ENCODE results near the gene CCDC43. TPM values are rescaled to one million over a fixed set of nuclear protein-coding genes. Genes with fewer than 3 reads are reported as not detected.
"Not testable (repeated sequence)": the region's sequence is repeated elsewhere in the genome, so short reads cannot be mapped to it uniquely, and the experiment has no call there.

CCDC43 gene
- total RNA-seq, 4 donors from 2014 or later: 9.1 to 18.4 (median 14.4) TPM

DNA sequence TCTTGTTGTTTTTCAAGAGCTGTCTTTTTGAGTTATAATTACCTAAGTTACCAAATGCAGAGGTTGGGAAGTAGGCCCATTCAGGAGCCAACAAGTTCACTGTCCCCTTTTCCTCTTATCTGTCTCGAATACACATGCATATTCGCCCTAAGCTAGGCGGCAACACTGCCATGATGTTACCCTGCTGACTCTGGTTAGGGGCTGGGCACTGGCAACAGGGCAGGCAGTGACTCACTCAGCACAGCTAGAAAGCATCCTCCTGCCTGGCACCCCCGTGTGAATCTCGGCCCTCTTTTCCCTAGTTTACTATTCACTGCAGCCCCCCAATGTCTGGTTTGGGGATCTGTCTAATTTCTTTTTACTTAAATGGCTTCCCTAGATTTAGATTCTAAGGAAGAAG, 32.7 kb upstream of the CCDC43 start:
- no peak overlapping the region for H3K4me3 ChIP-seq
- no peaks in the 10 kb centered on the region for H3K4me1 ChIP-seq
- no peak for DNase-seq
- no peaks in the 10 kb centered on the region for H3K27me3 ChIP-seq
- no peak for TF ChIP-seq POLR2A (IDR thresholded peaks at IDR 0.05)
- TF ChIP-seq, protein P1, sequence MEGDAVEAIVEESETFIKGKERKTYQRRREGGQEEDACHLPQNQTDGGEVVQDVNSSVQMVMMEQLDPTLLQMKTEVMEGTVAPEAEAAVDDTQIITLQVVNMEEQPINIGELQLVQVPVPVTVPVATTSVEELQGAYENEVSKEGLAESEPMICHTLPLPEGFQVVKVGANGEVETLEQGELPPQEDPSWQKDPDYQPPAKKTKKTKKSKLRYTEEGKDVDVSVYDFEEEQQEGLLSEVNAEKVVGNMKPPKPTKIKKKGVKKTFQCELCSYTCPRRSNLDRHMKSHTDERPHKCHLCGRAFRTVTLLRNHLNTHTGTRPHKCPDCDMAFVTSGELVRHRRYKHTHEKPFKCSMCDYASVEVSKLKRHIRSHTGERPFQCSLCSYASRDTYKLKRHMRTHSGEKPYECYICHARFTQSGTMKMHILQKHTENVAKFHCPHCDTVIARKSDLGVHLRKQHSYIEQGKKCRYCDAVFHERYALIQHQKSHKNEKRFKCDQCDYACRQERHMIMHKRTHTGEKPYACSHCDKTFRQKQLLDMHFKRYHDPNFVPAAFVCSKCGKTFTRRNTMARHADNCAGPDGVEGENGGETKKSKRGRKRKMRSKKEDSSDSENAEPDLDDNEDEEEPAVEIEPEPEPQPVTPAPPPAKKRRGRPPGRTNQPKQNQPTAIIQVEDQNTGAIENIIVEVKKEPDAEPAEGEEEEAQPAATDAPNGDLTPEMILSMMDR (IDR thresholded peaks at IDR 0.05): no peak
- H3K9me3 ChIP-seq: no peaks in the 10 kb centered on the region
- H3K36me3 ChIP-seq: no peaks in the 10 kb centered on the region
- H3K27ac ChIP-seq: no peak overlapping the region

DNA sequence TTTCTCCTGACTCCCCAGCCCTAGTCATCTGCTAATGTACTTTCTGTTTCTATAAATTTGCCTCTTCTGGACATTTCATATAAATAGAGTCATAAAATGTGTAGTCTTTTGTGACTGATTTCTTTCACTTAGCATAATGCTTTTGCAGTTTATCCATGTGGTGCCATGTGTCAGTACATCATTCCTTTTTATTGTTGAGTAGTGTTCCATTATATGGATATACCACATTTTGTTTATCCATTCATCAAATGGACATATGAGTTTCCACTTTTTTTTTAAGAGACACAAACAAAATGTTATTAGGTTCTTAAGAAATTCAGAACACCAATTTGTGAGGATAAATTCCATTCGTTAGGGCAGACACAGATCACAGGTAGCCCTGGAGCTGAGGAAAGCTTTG, 29.9 kb upstream of the CCDC43 start:
- Histone ChIP-seq H3K9me3 (no peaks in the 10 kb centered on the region), H3K4me3 (no peak overlapping the region), H3K4me1 (no peaks in the 10 kb centered on the region), H3K27me3 (no peaks in the 10 kb centered on the region), H3K36me3 (no peaks in the 10 kb centered on the region), H3K27ac (no peak overlapping the region)
- no peak for DNase-seq
- TF ChIP-seq, protein P1 (IDR thresholded peaks at IDR 0.05): no peak
- TF ChIP-seq POLR2A (IDR thresholded peaks at IDR 0.05): no peak

DNA sequence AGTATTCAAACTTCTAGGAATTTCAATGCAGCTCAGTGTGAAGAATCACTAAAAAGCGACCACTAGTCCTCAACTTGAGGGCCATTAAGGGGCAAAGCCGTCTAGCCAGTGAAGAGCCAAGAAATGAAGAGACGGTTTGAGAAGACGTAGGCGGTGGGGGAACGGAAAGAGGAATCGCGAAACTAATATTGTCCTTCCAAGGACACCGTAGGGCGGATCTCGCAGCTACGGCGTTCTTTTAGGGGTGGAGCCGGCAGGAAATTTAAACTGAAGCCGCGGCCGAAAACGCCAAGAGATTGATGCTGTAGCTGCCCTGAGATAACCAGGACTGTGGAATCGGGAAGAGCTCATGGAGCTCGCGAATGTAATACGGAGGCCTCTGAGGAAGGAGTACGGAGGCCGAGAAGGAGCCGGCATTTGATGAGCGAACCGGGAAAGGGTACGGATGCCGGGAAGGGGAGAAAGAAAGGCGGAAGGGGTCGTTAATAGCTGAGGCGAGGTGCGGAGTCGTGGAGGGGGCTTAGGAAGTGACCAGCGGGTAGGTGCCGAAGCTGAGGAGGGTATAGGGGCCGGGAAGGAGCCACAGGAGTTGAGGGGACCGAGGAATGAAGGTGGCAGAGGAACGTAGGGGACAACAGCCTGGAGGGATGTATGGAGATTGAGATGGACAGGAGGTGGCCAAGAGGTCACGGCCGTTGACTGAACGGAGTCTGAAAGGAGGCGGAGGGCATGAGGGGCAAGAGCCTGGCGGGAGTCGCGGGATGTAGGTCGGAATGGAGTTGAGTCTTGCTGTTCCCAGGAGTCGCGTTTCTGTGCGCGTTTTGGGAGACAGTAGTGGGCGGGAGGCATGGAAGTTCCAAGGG, 19.1 kb upstream of the CCDC43 start, which contains the start of gene DBF4B:
Gene DBF4B, plus strand, starts transcription at position 265 of the 863 bp plus-strand sequence. Its CDS starts 156 bp downstream, at position 421.
- Histone ChIP-seq H3K36me3 (no peaks in the 10 kb centered on the region), H3K4me1 (peaks cover 0 to 17% (median 2%) of the 10 kb centered on the region in 4 donors), H3K27ac (peak within 1 kb of the TSS; percentile 45 to 70 (median 54)), H3K27me3 (no peaks in the 10 kb centered on the region), H3K9me3 (no peaks in the 10 kb centered on the region), H3K4me3 (peak within 1 kb of the TSS; percentile 56 to 90 (median 72))
- TF ChIP-seq POLR2A (IDR thresholded peaks at IDR 0.05): no peak
- TF ChIP-seq, protein P1 (IDR thresholded peaks at IDR 0.05): no peak
- DNase-seq: peak; percentile 77 to 93 (median 80)

DNA sequence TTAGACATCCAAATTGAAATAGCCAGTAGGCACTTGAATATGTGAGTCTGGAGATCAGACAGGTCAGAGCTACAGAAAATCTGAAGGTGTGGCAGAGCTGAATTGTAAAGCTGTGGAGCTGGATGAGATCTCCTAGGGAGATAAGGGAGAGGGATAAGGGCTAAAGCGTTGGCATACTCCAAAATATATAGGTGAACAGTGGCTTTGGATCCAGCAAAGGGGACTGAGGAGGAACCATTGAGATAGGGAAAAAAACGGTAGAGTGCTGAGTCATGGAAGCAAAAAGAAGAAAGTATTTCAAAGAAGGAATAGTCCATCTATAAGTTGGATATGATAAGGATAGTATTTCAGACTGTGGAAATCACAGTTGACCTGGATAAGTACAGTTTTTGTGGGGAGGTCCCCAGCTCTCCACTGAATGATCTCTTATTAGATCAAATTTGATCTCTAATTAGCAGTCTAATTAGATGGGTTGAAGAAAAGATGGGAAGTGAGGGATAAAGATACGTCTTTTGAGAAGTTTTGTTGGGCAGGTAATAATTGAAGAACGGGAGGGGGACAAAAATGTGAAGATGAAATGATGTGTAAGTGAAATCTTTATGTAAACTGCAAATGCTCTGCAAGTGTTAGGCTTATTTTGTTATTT, 18.3 kb upstream of the CCDC43 start:
- H3K9me3 ChIP-seq: no peaks in the 10 kb centered on the region
- TF ChIP-seq, protein P1 (IDR thresholded peaks at IDR 0.05): no peak
- TF ChIP-seq POLR2A (IDR thresholded peaks at IDR 0.05): no peak
- H3K36me3 ChIP-seq: no peaks in the 10 kb centered on the region
- H3K27ac ChIP-seq: peak overlapping the region; percentile 45 to 70 (median 54)
- H3K4me3 ChIP-seq: peak overlapping the region; percentile 56 to 90 (median 72)
- no peak for DNase-seq
- peaks cover 0 to 17% (median 2%) of the 10 kb centered on the region in 4 donors for H3K4me1 ChIP-seq
- no peaks in the 10 kb centered on the region for H3K27me3 ChIP-seq

DNA sequence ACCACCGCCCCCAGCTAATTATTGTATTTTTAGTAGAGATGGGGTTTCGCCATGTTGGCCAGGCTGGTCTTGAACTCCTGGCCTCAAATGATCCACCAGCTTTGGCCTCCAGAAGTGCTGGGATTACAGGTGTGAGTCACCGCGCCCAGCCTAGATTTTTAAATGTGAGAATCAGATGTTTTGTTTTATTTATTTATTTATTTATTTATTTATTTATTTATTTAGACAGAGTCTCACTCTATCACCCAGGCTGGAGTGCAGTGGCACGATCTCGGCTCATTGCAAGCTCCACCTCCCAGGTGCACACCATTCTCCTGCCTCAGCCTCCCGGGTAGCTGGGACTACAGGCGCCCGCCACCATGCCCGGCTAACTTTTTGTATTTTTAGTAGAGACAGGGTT, 10.7 kb upstream of the CCDC43 start:
- H3K9me3 ChIP-seq, H3K4me1 ChIP-seq, H3K36me3 ChIP-seq, H3K27me3 ChIP-seq, H3K27ac ChIP-seq, DNase-seq, H3K4me3 ChIP-seq: not testable (repeated sequence)

DNA sequence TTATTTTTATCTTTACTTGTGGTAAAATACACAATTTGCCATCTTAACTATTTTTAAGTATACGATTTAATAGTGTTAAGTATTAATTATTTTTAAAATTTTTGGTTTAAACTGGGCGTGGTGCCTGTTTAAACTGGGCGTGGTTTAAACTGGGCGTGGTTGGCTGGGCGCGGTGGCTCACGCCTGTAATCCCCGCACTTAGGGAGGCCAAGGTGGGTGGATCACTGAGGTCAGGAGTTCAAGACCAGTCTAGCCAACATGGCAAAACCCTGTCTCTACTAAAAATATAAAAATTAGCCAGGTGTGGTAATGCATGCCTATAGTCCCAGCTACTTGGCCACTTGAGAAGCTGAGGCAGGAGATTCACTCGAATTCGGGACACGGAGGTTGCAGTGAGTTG, 4.0 kb upstream of the CCDC43 start:
- Histone ChIP-seq H3K9me3 (no peaks in the 10 kb centered on the region), H3K4me1 (peaks cover 0 to 10% (median 2%) of the 10 kb centered on the region in 4 donors), H3K27me3 (no peaks in the 10 kb centered on the region), H3K4me3 (no peak overlapping the region), H3K36me3 (no peaks in the 10 kb centered on the region), H3K27ac (no peak overlapping the region)
- DNase-seq: no peak
- no peak for TF ChIP-seq POLR2A (IDR thresholded peaks at IDR 0.05)
- TF ChIP-seq, protein P1 (IDR thresholded peaks at IDR 0.05): no peak

DNA sequence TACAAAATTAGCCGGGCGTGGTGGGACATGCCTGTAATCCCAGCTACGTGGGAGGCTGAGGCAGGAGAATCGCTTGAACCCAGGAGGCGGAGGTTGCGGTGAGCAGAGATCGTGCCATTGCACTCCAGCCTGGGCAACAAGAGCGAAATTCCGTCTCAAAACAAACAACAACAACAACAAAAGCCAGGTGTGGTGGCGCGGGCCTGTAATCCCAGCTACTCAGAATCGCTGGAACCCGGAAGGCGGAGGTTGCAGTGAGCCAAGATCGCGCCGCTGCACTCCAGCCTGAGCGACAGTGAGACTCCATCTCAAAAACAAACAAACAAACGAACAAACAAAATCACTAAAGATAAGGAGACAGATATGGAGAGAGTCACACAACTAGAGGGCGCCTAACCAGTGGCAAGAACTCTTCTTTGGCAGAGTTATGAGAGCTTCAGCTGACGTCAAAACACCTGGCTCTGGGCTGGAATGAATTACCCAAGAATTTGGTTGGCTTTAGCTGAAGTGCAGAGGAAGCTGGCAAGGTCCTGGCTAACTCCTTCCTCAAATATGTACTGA, 1.2 kb upstream of the CCDC43 start:
- not testable (repeated sequence) for H3K27me3 ChIP-seq, H3K9me3 ChIP-seq, H3K36me3 ChIP-seq, H3K4me1 ChIP-seq, DNase-seq
- H3K27ac ChIP-seq: peak overlapping the region in 1 of 4 donors; percentile 85
- peak overlapping the region in 2 of 4 donors; percentile 87 to 88 for H3K4me3 ChIP-seq
